Kidney (tissue), 14 donors: Measurements from ENCODE around the gene RREB1. TPM values are rescaled to one million over a fixed set of nuclear protein-coding genes. Genes with fewer than 3 reads are reported as not detected.

Source experiments
- DNase-seq, 5 donors: peaks; one replicate each; pipeline ENCODE4 v3.0.0-alpha.2; 2013 to 2020
- FAIRE-seq: peaks from 2 replicates; lab custom pipeline; 2012; peaks lifted over from hg19 to GRCh38; lab: Jason Lieb, UNC
- H3K27ac ChIP-seq, 2 donors: one replicate each; pipeline ENCODE4 v1.7.0; 2013; ENCODE audit warnings: low read depth in 2 of 2, low read length in 2 of 2, inconsistent platforms in 1 of 2
- H3K27me3 ChIP-seq: one replicate; pipeline ENCODE4 v1.7.1; 2013; ENCODE audit warnings: low read length, inconsistent platforms; ENCODE audit not compliant: control insufficient read depth, insufficient read depth
- H3K36me3 ChIP-seq, 3 donors: one replicate each; pipeline versions ENCODE4 v1.7.0 to v1.7.1; 2013; ENCODE audit warnings: low read length in 3 of 3, control low read depth in 1 of 3, inconsistent platforms in 1 of 3; ENCODE audit not compliant: insufficient read depth in 3 of 3, control insufficient read depth in 2 of 3
- H3K4me1 ChIP-seq, 3 donors: one replicate each; pipeline versions ENCODE4 v1.7.0 to v1.7.1; 2013; ENCODE audit warnings: low read length in 3 of 3, inconsistent platforms in 1 of 3, low read depth in 1 of 3; ENCODE audit not compliant: control insufficient read depth in 2 of 3, insufficient read depth in 2 of 3
- H3K4me3 ChIP-seq, 3 donors: one replicate each; pipeline versions ENCODE4 v1.7.0 to v1.8.1; 2013; ENCODE audit warnings: low read length in 3 of 3, control low read depth in 1 of 3, inconsistent platforms in 1 of 3
- H3K9ac ChIP-seq, 3 donors: one replicate each; pipeline versions ENCODE4 v1.7.0 to v1.7.1; 2013; ENCODE audit warnings: low read length in 3 of 3, control low read depth in 1 of 3, inconsistent platforms in 1 of 3
- H3K9me3 ChIP-seq, 3 donors: one replicate each; pipeline versions ENCODE4 v1.7.0 to v1.7.1; 2013; ENCODE audit warnings: low read length in 3 of 3, control low read depth in 1 of 3, inconsistent platforms in 1 of 3; ENCODE audit not compliant: control insufficient read depth in 2 of 3, insufficient read depth in 1 of 3
- intact Hi-C: fragments of 100-400 bp; cut with DNase I; formaldehyde crosslinking; loops from one replicate; pipeline ENCODE4 v1.11.1; 2022
- polyA plus RNA-seq: library from polyadenylated mRNA; stranded (reverse); fragments of 350-450 nt; fragmentation: Illumina TruSeq; extraction: RNeasy Lipid Tissue Mini Kit (QIAGEN cat#74804); gene quantifications from one replicate; pipeline ENCODE4 v1.2.3, GENCODE V29; 2014; ENCODE audit warnings: low read depth, low replicate concordance; ENCODE audit not compliant: insufficient read depth
- total RNA-seq: library from RNA; stranded (reverse); fragmentation: NEBNext Ultra II Directional; extraction: Animal tissue kit (Norgen Biotek cat#: 25700); gene quantifications from one replicate; pipeline ENCODE4 v1.2.1, GENCODE V29; 2021
- TF ChIP-seq, protein P1 (sequence below): IDR thresholded peaks from 3 replicates; pipeline ENCODE4 v1.5.1; 2012; ENCODE audit warnings: mild to moderate bottlenecking, moderate library complexity, borderline replicate concordance; ENCODE audit not compliant: insufficient read depth; ENCODE audit errors: extremely low read depth
- donor health status: control.
- donor health status: control.
- donor health status: control.
- donor health status: control.
- donor health status: control.
- donor health status: DM: yes; HTN: yes; CAD: no.
- donor health status: Normal renal cell carcinoma (clear cell type).

Gene RREB1
- total and polyA plus RNA-seq, 2 donors from 2014 or later = 5.9 to 56.5 TPM

- Histone ChIP-seq H3K4me3 (no peak overlapping the region), H3K9me3 (no peaks in the 10 kb centered on the region), H3K9ac (peak overlapping the region in 1 of 3 donors; percentile 28), H3K27me3 (no peaks in the 10 kb centered on the region), H3K27ac (peak overlapping the region; percentile 71 to 80), H3K4me1 (peaks cover 6 to 68% (median 61%) of the 10 kb centered on the region in 3 donors), H3K36me3 (no peaks in the 10 kb centered on the region)
- TF ChIP-seq, protein P1, sequence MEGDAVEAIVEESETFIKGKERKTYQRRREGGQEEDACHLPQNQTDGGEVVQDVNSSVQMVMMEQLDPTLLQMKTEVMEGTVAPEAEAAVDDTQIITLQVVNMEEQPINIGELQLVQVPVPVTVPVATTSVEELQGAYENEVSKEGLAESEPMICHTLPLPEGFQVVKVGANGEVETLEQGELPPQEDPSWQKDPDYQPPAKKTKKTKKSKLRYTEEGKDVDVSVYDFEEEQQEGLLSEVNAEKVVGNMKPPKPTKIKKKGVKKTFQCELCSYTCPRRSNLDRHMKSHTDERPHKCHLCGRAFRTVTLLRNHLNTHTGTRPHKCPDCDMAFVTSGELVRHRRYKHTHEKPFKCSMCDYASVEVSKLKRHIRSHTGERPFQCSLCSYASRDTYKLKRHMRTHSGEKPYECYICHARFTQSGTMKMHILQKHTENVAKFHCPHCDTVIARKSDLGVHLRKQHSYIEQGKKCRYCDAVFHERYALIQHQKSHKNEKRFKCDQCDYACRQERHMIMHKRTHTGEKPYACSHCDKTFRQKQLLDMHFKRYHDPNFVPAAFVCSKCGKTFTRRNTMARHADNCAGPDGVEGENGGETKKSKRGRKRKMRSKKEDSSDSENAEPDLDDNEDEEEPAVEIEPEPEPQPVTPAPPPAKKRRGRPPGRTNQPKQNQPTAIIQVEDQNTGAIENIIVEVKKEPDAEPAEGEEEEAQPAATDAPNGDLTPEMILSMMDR = no peak
- FAIRE-seq = no peak
- intact Hi-C loops = no loop called here
- DNase-seq = peak in 1 of 5 donors; percentile 92
These were observed 61.5 kb downstream of the RREB1 start for GRCh38 chr6:7169296-7169721.

DNA sequence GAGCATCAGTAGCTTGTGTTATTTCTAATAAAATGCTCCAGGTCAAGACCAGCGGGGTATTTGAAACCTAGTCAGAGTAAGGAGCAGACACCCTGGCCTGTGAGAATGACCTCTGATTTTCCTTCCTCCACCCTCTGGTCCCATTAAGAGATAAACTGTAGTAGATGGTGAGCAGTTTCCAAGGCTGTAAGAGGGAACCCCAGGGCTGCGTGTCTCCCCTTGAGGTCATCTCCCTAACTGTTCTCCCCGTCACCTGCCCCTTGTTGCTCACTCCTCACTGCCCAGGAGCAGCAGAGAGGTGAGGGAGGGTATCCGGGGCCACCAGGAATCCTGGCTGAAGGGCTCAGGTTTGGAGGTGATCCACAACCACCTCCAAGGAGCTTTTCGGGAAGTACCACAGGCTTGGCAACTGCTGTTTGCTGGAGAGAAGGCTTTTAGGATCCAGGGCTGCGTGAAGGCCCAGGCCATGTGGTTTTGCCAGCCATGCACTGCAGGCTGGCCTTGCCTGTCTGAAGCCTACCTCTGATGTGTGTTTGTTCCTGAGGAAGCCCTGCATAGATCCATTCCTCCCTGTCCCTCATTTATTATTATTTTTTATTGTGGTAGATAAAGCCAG is 62.5 kb downstream of the RREB1 start:
- H3K9ac ChIP-seq = peak overlapping the region in 1 of 3 donors; percentile 2
- no peaks in the 10 kb centered on the region for H3K27me3 ChIP-seq
- peak overlapping the region; percentile 65 to 80 for H3K27ac ChIP-seq
- FAIRE-seq (no peak), DNase-seq (no peak)
- intact Hi-C loops = no loop called here
- no peaks in the 10 kb centered on the region for H3K36me3 ChIP-seq
- H3K4me1 ChIP-seq = peaks cover 3 to 59% (median 53%) of the 10 kb centered on the region in 3 donors
- H3K9me3 ChIP-seq = no peaks in the 10 kb centered on the region
- H3K4me3 ChIP-seq = no peak overlapping the region
- TF ChIP-seq, protein P1 = no peak

DNA sequence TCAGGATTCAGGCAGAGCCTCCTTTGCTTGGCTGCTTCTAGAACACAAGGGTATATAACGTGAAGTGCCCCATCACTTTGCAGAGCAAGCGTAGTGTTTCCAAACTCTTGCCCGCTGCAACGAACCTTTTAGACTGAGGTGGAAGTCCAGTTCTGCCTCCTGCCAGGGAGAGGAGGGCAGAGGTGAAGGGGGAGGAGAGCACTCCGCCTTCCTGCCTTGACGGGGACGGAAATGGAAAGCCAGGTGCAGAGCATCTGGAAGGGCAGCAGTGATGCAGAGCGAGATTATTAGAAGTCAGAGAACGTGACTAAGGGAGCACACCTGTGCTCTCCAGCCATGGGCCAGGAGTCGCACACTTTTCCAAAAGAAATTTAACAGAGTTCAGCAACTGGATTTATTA is 63.4 kb downstream of the RREB1 start:
- H3K4me3 ChIP-seq = no peak overlapping the region
- DNase-seq (peak in 3 of 5 donors; percentile 53 to 79 (median 72)), FAIRE-seq (no peak)
- intact Hi-C loops = no loop called here
- no peaks in the 10 kb centered on the region for H3K9me3 ChIP-seq
- peak overlapping the region in 1 of 3 donors; percentile 4 for H3K9ac ChIP-seq
- TF ChIP-seq, protein P1 = no peak
- no peaks in the 10 kb centered on the region for H3K36me3 ChIP-seq
- H3K27me3 ChIP-seq = no peaks in the 10 kb centered on the region
- H3K4me1 ChIP-seq = peaks cover 3 to 51% (median 46%) of the 10 kb centered on the region in 3 donors
- H3K27ac ChIP-seq = peak overlapping the region; percentile 65 to 80
